Stomach smooth muscle (tissue), 2 donors: ENCODE data around the gene FANK1.
"Not testable (repeated sequence)": the region's sequence is repeated elsewhere in the genome, so short reads cannot be mapped to it uniquely, and the experiment has no call there.

Source experiments
- H3K27ac ChIP-seq: one replicate; pipeline ENCODE4 v1.7.0; 2013; ENCODE audit warnings: mild to moderate bottlenecking, low read length, inconsistent platforms
- H3K27me3 ChIP-seq, 2 donors: one replicate each; pipeline ENCODE4 v1.7.0; 2013; ENCODE audit warnings: low read length in 2 of 2; ENCODE audit not compliant: insufficient read depth in 2 of 2, control insufficient read depth in 1 of 2
- H3K36me3 ChIP-seq, 2 donors: one replicate each; pipeline ENCODE4 v1.7.0; 2013; ENCODE audit warnings: low read length in 2 of 2; ENCODE audit not compliant: control insufficient read depth in 2 of 2, insufficient read depth in 2 of 2
- H3K4me1 ChIP-seq: one replicate; pipeline ENCODE4 v1.7.0; 2013; ENCODE audit warnings: low read length; ENCODE audit not compliant: control insufficient read depth, insufficient read depth
- H3K4me3 ChIP-seq, 2 donors: one replicate each; pipeline ENCODE4 v1.7.0; 2013; ENCODE audit warnings: low read length in 2 of 2
- H3K9ac ChIP-seq, 2 donors: one replicate each; pipeline ENCODE4 v1.7.0; 2013; ENCODE audit warnings: low read length in 2 of 2, mild to moderate bottlenecking in 1 of 2
- H3K9me3 ChIP-seq, 2 donors: one replicate each; pipeline ENCODE4 v1.7.0; 2013; ENCODE audit warnings: low read length in 2 of 2; ENCODE audit not compliant: control insufficient read depth in 2 of 2
- donor health status: healthy.
- donor health status: Pancreatic carcinoma.

Gene FANK1

DNA sequence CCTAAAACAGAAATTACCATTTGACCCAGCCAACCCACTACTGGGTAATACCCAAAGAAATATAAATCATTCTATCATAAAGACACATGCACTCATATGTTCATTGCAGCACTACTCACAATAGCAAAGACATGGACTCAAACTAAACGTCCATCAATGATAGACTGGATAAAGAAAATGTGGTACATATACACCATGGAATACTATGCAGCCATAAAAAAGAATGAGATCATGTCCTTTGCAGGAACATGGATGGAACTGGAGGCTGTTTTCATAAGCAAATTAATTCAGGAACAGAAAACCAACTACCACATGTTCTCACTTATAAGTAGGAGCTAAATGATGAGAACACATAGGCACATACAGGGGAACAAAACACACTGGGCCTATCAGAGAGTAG, 151.4 kb downstream of the FANK1 start:
- H3K36me3 ChIP-seq, H3K27ac ChIP-seq, H3K9ac ChIP-seq, H3K9me3 ChIP-seq, H3K4me1 ChIP-seq, H3K4me3 ChIP-seq, H3K27me3 ChIP-seq: not testable (repeated sequence)

- Histone ChIP-seq H3K9ac (no peak overlapping the region), H3K4me1 (peaks cover 6% of the 10 kb centered on the region), H3K36me3 (no peaks in the 10 kb centered on the region), H3K9me3 (no peaks in the 10 kb centered on the region), H3K4me3 (no peak overlapping the region), H3K27me3 (no peaks in the 10 kb centered on the region), H3K27ac (no peak overlapping the region)
Observed at GRCh38 chr10:126049759-126050700, 153.7 kb downstream of the FANK1 start.

DNA sequence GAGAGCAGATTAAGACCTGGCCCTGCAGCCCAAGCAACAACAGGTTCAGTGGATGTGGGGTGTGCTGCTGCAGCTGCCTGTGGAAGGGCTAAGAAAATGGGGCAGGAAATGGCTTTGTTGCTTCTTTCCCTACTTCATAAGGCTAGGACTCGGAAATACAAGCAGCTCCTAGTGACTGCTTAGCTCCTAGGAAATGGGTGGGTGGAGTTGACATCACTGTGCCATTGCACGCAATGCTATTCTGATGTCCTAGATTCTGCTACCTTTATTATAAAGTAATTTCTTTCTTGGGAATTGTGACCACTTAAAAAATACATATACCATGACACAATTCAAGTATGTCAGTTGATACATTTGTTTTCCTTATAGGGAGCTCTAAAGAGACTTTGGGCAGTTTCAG, 155.8 kb downstream of the FANK1 start:
- no peaks in the 10 kb centered on the region for H3K27me3 ChIP-seq
- no peaks in the 10 kb centered on the region for H3K36me3 ChIP-seq
- no peak overlapping the region for H3K4me3 ChIP-seq
- no peak overlapping the region for H3K9ac ChIP-seq
- no peaks in the 10 kb centered on the region for H3K9me3 ChIP-seq
- peaks cover 6% of the 10 kb centered on the region for H3K4me1 ChIP-seq
- H3K27ac ChIP-seq, result no peak overlapping the region

DNA sequence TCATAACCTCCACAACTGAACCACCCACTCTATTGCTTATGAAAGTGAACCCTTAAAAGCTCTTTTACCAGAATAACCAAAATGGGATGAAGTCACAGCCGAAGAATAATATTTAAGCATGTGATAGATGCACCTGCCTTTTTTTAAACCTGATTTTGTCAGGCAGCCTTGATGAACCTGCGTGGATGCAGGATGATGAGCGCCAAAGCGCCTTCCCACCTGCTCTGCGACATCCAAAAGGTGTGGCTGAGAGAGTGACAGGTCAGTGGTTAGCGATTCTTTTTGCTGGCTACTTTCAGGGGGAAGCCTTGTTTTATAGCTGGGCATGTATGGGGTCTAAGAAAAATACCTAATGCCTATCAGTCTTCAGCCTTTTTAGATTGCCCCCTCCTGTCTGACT, 157.8 kb downstream of the FANK1 start:
- H3K9ac ChIP-seq, result no peak overlapping the region
- peaks cover 6% of the 10 kb centered on the region for H3K4me1 ChIP-seq
- H3K9me3 ChIP-seq, result no peaks in the 10 kb centered on the region
- H3K36me3 ChIP-seq, result no peaks in the 10 kb centered on the region
- no peak overlapping the region for H3K27ac ChIP-seq
- no peak overlapping the region for H3K4me3 ChIP-seq
- peaks cover 4 to 7% of the 10 kb centered on the region in 2 donors for H3K27me3 ChIP-seq

DNA sequence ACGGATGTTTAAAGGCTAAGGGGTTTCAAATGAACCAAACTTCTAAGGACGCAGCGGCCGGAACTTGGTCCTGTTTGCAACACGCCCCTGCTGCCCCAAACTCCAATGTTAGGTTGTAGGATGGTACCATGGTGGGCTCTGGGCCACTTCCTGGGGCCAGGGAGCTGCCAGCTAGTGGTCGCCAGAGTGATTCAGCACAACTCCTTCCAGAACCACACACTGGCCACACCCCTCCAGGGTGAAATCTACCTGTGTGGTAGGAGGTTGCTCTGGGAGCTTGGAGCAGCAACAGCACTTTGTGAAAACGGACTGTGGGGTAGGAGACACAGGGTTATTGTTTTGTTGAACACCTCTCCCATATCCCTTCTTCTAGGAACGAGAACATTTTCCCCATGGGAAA, 161.1 kb downstream of the FANK1 start:
- Histone ChIP-seq H3K9ac (no peak overlapping the region), H3K4me3 (no peak overlapping the region), H3K4me1 (peaks cover 3% of the 10 kb centered on the region), H3K27ac (no peak overlapping the region), H3K27me3 (peaks cover 4 to 7% of the 10 kb centered on the region in 2 donors), H3K36me3 (no peaks in the 10 kb centered on the region), H3K9me3 (peaks cover 0 to 6% of the 10 kb centered on the region in 2 donors)

- Histone ChIP-seq H3K9ac (no peak overlapping the region), H3K4me3 (no peak overlapping the region), H3K4me1 (peaks cover 6% of the 10 kb centered on the region), H3K9me3 (peaks cover 0 to 6% of the 10 kb centered on the region in 2 donors), H3K27ac (no peak overlapping the region), H3K36me3 (no peaks in the 10 kb centered on the region), H3K27me3 (peaks cover 4 to 7% of the 10 kb centered on the region in 2 donors)
Observed at GRCh38 chr10:126058104-126058503, 161.7 kb downstream of the FANK1 start.

GRCh38 chr10:126058507-126058906, 162.1 kb downstream of the FANK1 start:
- H3K9ac ChIP-seq, result no peak overlapping the region
- H3K27ac ChIP-seq, result no peak overlapping the region
- no peaks in the 10 kb centered on the region for H3K36me3 ChIP-seq
- H3K27me3 ChIP-seq, result peaks cover 4 to 7% of the 10 kb centered on the region in 2 donors
- H3K4me3 ChIP-seq, result no peak overlapping the region
- H3K9me3 ChIP-seq, result peaks cover 0 to 6% of the 10 kb centered on the region in 2 donors
- H3K4me1 ChIP-seq, result peaks cover 8% of the 10 kb centered on the region
